Right cardiac atrium (tissue), 5 donors: ENCODE measurements around the gene THBS4. TPM values are rescaled to one million over a fixed set of nuclear protein-coding genes. Genes with fewer than 3 reads are reported as not detected.
A peak's percentile ranks its signal among the peaks of the same experiment; 100 is the strongest.
"Not testable (repeated sequence)": the region's sequence is repeated elsewhere in the genome, so short reads cannot be mapped to it uniquely, and the experiment has no call there.

Experiments used
- ATAC-seq, 2 donors: fragments of 200-7000 bp; cut with Tn5 transposase; one replicate each; pipeline versions ENCODE4 v1.8.0 to v1.9.1; 2020; ENCODE audit warnings: moderate library complexity in 2 of 2, mild to moderate bottlenecking in 1 of 2
- DNase-seq, 3 donors: peaks; one replicate each; pipeline ENCODE4 v3.0.0-alpha.2; 2020
- H3K27ac ChIP-seq: one replicate; pipeline ENCODE4 v1.5.1; 2013; ENCODE audit warnings: mild to moderate bottlenecking, low read length, control low read depth, moderate library complexity
- H3K27me3 ChIP-seq: one replicate; pipeline ENCODE4 v1.6.1; 2013; ENCODE audit not compliant: control insufficient read depth, insufficient read depth
- H3K4me1 ChIP-seq: one replicate; pipeline ENCODE4 v1.6.1; 2013; ENCODE audit warnings: low read length; ENCODE audit not compliant: control insufficient read depth, insufficient read depth
- H3K4me3 ChIP-seq: one replicate; pipeline ENCODE4 v1.5.1; 2013; ENCODE audit warnings: low read length, control low read depth
- H3K9me3 ChIP-seq: one replicate; pipeline ENCODE4 v1.6.1; 2013; ENCODE audit warnings: low read length; ENCODE audit not compliant: control insufficient read depth
- WGBS: extraction: QIAGEN DNeasy Blood & Tissue Kit; methylation state at CpG from one replicate; pipeline ENCODE4 v1.1.7; 2013; 5-methylcytosine and 5-hydroxymethylcytosine counted together
- intact Hi-C, 4 donors: fragments of 100-400 bp; cut with DNase I; formaldehyde crosslinking; loops; one replicate each; pipeline versions ENCODE4 v1.11.0 to v1.14.0; 2022 to 2023
- polyA plus RNA-seq: library from polyadenylated mRNA; stranded (reverse); fragments of 200-250 nt; gene quantifications from one replicate; pipeline ENCODE4 v1.2.3, GENCODE V29; 2013
- total RNA-seq, 4 donors: library from RNA; stranded (reverse); fragmentation: NEBNext Ultra II Directional; extraction: Animal tissue kit (Norgen Biotek cat#: 25700); gene quantifications; one replicate each; pipeline ENCODE4 v1.2.1, GENCODE V29; 2021
- donor health status: healthy with polysubstance abuse.
- donor health status: DM: no; HTN: yes; CAD: no.
- donor health status: DM: no; HTN: no; CAD: no.
- donor health status: DM: no; HTN: yes; CAD: no; lungs with severe emphysema.
- donor health status: DM: yes; HTN: yes; CAD: no.

THBS4 gene
- total and polyA plus RNA-seq, 5 donors: 2.6 to 9.1 (median 4.5) TPM

DNA sequence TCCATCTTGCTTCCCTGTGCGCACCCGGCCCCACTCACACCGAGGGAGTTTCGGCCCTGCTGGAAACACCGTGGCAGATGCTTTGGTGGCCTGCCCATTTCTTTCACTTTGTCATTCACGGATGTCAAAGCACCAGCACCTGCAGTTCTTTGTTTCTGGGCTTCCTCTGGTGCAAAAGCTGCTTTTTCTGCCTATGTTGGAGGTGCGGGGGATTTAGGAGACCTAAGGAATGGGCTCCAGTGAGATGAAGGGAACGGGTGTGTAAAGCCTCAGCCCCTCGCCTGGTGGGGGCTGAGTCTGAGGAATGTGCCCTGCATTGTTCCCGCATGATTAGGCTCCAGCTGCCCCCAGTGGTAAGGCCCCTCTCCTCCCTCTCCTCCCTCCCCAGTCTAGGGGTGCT, 62.3 kb downstream of the THBS4 start:
- intact Hi-C loops: loop anchor here in 2 of 4 donors (10.0 kb wide), 1 partner anchor 177 kb away; no protein-coding TSS in a partner anchor
- WGBS: 88% methylated on average over 10 of the region's 10 CpGs
- H3K4me3 ChIP-seq: no peak overlapping the region

DNA sequence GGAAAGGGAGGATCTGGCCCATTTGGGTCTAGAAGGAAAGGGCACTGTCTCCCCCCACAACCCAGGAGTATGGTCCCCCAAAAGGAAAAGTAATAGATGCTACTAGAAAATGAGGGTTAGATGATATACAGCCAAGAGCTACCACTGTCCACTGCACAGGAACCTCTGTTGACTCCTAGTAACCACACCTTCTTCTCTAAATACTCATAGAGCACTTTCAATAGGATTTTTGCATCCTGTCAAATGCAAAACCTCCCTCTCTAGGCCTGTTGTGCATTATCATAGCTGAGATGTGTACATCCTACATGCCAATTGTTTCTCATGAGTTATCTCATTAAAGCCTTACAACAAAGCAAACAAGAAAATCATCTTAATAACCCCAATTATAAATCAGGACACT, 66.8 kb downstream of the THBS4 start:
- no peaks in the 10 kb centered on the region for H3K9me3 ChIP-seq
- H3K4me1 ChIP-seq: no peaks in the 10 kb centered on the region
- H3K4me3 ChIP-seq: no peak overlapping the region
- DNase-seq (no peak), ATAC-seq (no peak)
- H3K27ac ChIP-seq: no peak overlapping the region
- no peaks in the 10 kb centered on the region for H3K27me3 ChIP-seq
- intact Hi-C loops: loop anchor here in 1 of 4 donors (10.0 kb wide), 1 partner anchor 173 kb away; no protein-coding TSS in a partner anchor

More for the DNA sequence above, 62.3 kb downstream of the THBS4 start:
- ATAC-seq: no peak
- Histone ChIP-seq H3K4me1 (no peaks in the 10 kb centered on the region), H3K9me3 (no peaks in the 10 kb centered on the region), H3K27me3 (no peaks in the 10 kb centered on the region), H3K27ac (no peak overlapping the region)
- DNase-seq: no peak

DNA sequence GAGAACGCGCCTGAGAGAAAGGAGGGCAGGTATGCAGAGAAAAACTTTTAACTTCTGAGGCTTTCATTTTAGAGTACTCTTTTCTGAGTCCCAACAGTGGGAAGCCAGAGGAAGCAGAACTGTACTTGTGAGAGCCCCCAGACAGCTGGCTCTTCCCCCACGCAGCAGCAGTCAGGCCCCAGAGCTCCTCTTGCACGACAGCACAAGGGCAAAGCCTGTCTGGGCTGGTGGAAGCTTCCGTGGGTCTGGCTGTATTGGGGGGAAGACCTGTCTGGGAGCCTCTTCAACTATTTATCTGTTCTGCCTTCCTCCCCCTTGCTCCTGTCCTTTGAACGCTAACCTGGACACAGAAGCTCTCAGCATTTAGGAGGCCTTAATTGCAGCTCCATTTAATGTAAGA, 68.2 kb downstream of the THBS4 start:
- intact Hi-C loops: loop anchor here in 1 of 4 donors (10.0 kb wide), 1 partner anchor 171 kb away; no protein-coding TSS in a partner anchor
- 84% methylated on average over 6 of the region's 6 CpGs for WGBS
- no peaks in the 10 kb centered on the region for H3K9me3 ChIP-seq
- no peak for DNase-seq
- H3K27ac ChIP-seq: no peak overlapping the region
- H3K4me1 ChIP-seq: no peaks in the 10 kb centered on the region
- H3K27me3 ChIP-seq: no peaks in the 10 kb centered on the region
- no peak overlapping the region for H3K4me3 ChIP-seq
- ATAC-seq: no peak

DNA sequence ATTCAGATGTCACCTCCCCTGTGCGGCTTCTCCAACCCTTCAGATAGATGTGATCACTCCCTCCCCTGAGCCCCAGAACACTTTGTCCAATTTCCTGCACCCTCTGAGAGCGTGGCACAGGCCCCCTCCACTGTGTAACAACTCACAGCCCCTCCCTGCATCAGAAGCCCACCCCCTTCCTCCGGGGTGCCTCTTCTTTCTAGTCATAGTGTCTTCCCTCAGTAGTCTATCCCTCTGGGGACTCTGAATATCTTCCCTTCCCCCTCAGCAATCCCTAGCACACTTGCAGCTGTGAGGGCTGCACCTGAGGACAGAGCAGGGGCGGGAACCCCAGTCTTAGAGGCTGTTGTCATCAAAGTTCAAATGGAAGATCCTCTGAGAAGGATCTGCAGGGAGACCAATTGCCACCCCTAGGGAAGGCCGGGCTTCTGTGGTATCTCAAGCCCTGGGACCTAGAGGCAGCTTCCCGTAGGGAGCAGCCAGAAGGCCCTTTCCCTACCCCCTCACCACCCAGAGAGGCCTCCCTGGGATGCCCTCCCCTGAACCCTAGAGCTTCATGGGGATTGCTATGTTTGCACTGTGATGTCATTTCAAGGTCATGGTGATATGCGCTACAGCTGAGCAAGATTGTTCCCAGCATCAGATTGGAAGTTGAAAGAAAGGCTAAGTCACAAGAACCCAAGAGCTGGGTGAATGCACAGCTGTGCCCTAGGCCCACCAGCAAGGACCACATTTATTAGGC, 70.7 kb downstream of the THBS4 start:
- H3K27ac ChIP-seq: no peak overlapping the region

DNA sequence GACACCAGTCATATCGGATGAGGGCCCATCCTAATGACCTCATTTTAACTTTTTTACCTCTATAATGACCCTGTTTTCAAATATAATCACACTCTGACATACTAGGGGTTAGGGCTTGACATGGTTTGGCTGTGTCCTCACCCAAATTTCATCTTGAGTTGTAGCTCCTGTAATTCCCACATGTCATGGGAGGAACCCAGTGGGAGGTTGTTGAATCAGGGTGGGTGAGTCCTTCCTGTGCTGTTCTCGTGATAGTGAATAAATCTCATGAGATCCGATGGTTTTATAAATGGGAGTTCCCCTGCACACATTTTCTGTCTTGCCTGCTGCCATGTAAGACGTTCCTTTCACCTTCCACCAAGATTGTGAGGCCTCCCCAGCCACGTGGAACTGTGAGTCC, 71.8 kb downstream of the THBS4 start:
- 69% methylated on average over 5 of the region's 5 CpGs for WGBS
- DNase-seq: no peak
- intact Hi-C loops: loop anchor here in 1 of 4 donors (10.0 kb wide), 1 partner anchor 168 kb away; no protein-coding TSS in a partner anchor
- H3K4me3 ChIP-seq: no peak overlapping the region
- H3K9me3 ChIP-seq: no peaks in the 10 kb centered on the region
- no peaks in the 10 kb centered on the region for H3K27me3 ChIP-seq
- no peak for ATAC-seq
- H3K4me1 ChIP-seq: no peaks in the 10 kb centered on the region
- no peak overlapping the region for H3K27ac ChIP-seq

More for the DNA sequence above, 70.7 kb downstream of the THBS4 start:
- 81% methylated on average over 7 of the region's 7 CpGs for WGBS
- intact Hi-C loops: loop anchor here in 1 of 4 donors (10.0 kb wide), 1 partner anchor 169 kb away; no protein-coding TSS in a partner anchor
- H3K4me3 ChIP-seq: no peak overlapping the region
- H3K4me1 ChIP-seq: no peaks in the 10 kb centered on the region
- H3K9me3 ChIP-seq: no peaks in the 10 kb centered on the region
- ATAC-seq: no peak
- no peak for DNase-seq
- no peaks in the 10 kb centered on the region for H3K27me3 ChIP-seq

DNA sequence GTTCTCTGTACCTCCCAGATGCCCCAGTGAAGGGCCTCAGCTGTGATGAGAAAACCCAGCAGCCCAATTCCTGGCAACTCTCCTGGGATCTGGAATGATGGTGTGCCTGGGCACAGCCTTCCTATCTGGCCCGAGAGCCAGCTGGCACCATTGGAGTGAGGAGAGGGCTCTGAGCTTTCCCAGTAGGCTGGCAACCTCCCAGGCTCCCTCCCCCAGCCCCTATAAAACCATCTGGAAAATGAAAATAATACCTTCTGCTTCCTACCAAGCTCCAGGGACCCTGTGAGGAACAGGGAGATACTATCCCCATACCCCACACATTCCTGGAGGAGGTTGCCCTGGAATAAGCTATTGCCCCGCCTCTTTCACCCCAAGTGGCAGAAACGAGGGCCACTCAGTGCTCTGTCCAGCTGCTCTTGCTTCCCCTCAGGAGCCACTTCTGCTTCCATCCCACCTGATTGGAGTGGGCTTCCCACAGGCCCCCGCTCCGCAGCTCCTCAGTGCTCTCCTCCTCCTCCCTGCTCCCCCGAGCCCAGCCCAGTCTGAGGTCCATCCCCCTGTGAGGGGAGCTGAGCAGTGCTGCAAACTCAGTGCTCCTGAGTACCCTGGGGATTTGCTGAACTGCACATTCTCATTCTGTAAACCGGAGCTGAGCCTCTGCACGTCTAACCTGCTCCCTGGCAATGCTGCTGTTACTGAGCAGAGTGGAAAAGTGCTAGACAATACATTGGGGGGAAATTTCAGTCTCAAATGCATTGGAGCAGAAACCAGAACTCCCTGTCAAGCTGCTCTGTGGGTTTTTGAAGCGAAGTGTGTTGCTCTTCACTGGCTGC, 74.7 kb downstream of the THBS4 start:
- no peaks in the 10 kb centered on the region for H3K9me3 ChIP-seq
- DNase-seq (peak in 2 of 3 donors; percentile 61 to 74), ATAC-seq (peak; percentile 51 to 66)
- no peaks in the 10 kb centered on the region for H3K27me3 ChIP-seq
- no peak overlapping the region for H3K27ac ChIP-seq
- WGBS: 45% methylated on average over 9 of the region's 9 CpGs
- H3K4me1 ChIP-seq: no peaks in the 10 kb centered on the region
- H3K4me3 ChIP-seq: no peak overlapping the region
- intact Hi-C loops: loop anchor here in 1 of 4 donors (10.0 kb wide), 1 partner anchor 165 kb away; no protein-coding TSS in a partner anchor

DNA sequence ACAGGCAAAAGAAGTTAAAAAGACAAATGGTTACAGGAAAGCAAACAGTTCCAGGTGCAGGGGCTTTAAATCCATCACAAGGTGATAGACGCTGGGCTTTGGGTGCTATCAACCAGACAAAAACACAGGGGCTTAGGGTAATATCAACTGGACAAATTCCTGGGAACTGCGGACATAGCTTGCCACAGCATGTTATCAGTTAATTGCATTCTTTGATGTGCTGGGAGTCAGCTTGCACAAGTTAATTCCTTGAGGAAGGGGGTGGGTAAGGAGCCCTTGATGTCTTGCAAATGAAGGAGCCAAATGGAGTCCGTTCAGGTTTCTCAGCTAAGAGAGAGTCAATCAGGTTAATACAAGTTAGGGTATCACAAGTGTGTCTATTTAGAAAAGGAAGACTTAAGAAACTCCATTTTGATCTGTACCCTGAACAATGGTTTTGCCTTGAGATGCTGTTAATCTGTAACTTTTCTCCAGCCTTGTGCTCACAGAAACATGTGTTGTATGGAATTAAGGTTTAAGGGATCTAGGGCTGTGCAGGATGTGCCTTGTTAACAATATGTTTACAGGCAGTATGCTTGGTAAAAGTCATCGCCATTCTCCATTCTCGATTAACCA, 76.3 kb downstream of the THBS4 start:
- intact Hi-C loops: not testable (repeated sequence)
- WGBS: 65% methylated on average over 5 of the region's 5 CpGs

DNA sequence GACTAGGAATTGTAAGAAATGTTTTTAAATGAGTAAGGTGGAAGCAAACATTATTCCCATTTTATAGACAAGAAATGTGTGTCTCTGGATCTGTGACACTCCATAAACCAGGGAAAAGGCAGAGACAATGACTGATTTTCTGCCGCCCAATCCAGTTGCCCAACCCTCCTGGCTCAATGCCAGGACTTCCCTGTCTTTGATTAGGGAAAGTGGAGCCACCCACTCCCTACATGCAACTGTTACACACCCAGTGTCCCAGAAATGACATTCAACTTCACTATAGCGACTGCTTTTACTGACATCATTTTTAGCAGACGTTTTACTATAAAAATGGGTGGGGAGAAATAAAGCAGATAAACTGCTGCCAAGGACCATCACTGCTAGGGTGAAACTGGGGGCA, 79.7 kb downstream of the THBS4 start:
- WGBS: 50% methylated on average over 3 of the region's 3 CpGs
- DNase-seq: no peak
- Histone ChIP-seq H3K4me3 (no peak overlapping the region), H3K4me1 (no peaks in the 10 kb centered on the region), H3K27ac (no peak overlapping the region), H3K9me3 (no peaks in the 10 kb centered on the region), H3K27me3 (no peaks in the 10 kb centered on the region)
- no peak for ATAC-seq
- intact Hi-C loops: no loop called here

More for the DNA sequence above, 76.3 kb downstream of the THBS4 start:
- not testable (repeated sequence) for ATAC-seq, H3K27me3 ChIP-seq, H3K4me3 ChIP-seq, H3K4me1 ChIP-seq, H3K27ac ChIP-seq, DNase-seq, H3K9me3 ChIP-seq

DNA sequence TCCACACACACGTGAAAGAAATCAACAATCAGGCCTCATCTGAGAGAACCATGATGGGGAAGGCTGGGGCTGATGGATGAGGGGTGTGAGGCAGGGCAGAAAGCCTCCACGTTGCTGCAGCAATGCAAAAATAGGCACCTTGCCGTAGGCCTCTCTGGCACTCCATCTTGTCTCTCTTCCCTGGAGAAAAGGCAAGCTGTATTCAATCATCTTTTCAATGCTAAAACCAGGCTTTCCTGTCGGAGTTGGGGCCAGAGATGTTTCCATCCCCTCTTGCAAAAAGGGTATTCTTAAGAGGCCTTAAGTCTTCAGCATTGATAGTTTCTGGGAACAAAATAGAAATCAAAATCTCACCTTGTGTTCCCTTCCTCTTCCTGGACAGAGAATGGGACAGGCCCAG, 80.9 kb downstream of the THBS4 start:
- no peaks in the 10 kb centered on the region for H3K9me3 ChIP-seq
- ATAC-seq: no peak
- H3K4me3 ChIP-seq: no peak overlapping the region
- H3K27me3 ChIP-seq: no peaks in the 10 kb centered on the region
- no peak for DNase-seq
- WGBS: 63% methylated on average over 4 of the region's 4 CpGs
- no peak overlapping the region for H3K27ac ChIP-seq
- intact Hi-C loops: no loop called here
- H3K4me1 ChIP-seq: no peaks in the 10 kb centered on the region

DNA sequence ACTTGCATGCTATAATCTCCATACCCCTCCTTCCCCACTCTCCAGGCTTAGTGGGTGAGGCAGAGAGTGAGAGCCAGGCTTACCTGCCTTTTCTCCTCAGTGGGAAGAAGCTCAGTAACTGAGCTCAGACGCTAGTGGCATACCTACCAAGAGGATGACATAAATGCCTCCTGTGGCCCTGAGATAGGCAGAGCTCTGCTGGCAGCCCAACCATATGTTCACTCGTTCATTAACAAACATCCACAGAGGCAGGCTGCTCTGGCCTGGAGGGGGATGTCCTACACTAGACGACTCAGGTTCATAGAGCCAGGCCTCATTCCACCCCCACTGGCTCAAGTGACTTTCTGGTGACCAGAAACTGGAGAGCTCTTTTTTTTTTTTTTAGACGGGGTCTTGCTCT, 81.3 kb downstream of the THBS4 start:
- Histone ChIP-seq H3K4me1 (no peaks in the 10 kb centered on the region), H3K27me3 (no peaks in the 10 kb centered on the region), H3K9me3 (no peaks in the 10 kb centered on the region), H3K27ac (no peak overlapping the region), H3K4me3 (no peak overlapping the region)
- ATAC-seq (no peak), DNase-seq (no peak)
- intact Hi-C loops: no loop called here
- 62% methylated on average over 4 of the region's 4 CpGs for WGBS

DNA sequence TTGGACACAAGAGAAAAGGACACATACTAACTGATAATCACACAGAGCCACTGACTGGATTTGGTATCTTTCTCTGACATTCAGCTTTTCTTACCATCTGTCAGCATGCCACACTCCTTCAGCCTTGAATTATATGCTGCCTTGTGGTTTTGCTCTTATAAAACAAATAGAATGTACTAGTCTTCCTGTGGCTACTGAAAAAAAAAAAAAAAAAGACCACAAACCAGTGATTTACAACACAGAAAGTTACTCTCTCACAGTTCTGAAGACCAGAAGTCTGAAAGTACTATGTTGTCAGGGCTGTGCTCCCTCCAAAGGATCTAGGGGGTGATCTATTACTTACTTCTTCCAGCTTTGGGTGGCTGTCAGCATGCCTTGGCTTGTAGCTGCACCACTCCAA, 82.3 kb downstream of the THBS4 start:
- no peak for DNase-seq
- no peaks in the 10 kb centered on the region for H3K4me1 ChIP-seq
- H3K27ac ChIP-seq: no peak overlapping the region
- H3K4me3 ChIP-seq: no peak overlapping the region
- H3K27me3 ChIP-seq: no peaks in the 10 kb centered on the region
- no peaks in the 10 kb centered on the region for H3K9me3 ChIP-seq
- no peak for ATAC-seq
- intact Hi-C loops: no loop called here
